Measurements from ENCODE around the gene PLA2G5. TPM values are rescaled to one million over a fixed set of nuclear protein-coding genes. Genes with fewer than 3 reads are reported as not detected.

Gene PLA2G5
- polyA plus RNA-seq, 1 donor (not counting 4 experiments of a cell fraction or from before 2014, with no cell fraction given): 0.16 TPM

GRCh38 chr1:20031161-20031560, 38.8 kb upstream of the PLA2G5 start:
- Histone ChIP-seq H2AFZ (ENCODE audit: control insufficient read depth, low read length) (no peak overlapping the region), H4K20me1 (ENCODE audit: control insufficient read depth, extremely low read depth, insufficient read depth, low read length) (no peaks in the 10 kb centered on the region), H3K27me3 (ENCODE audit: control insufficient read depth, extremely low read depth, insufficient read depth, low read length) (no peaks in the 10 kb centered on the region), H3K27ac (ENCODE audit: control insufficient read depth, insufficient read depth, low read length) (no peak overlapping the region), H3K4me1 (ENCODE audit: control insufficient read depth, extremely low read depth, insufficient read depth, low read length) (peaks cover 11% of the 10 kb centered on the region), H3K4me3 (ENCODE audit: control insufficient read depth in 2 of 3, extremely low read depth in 1 of 3, insufficient read depth in 2 of 3, low read depth in 1 of 3, low read length in 3 of 3) (no peak overlapping the region), H3K4me2 (ENCODE audit: control insufficient read depth, extremely low read depth, insufficient read depth, low read depth, low read length) (no peak overlapping the region), H3K9me3 (ENCODE audit: control insufficient read depth, low read depth, low read length) (no peaks in the 10 kb centered on the region), H3K9ac (ENCODE audit: control insufficient read depth, extremely low read depth, insufficient read depth, low read length) (no peak overlapping the region), H3K9me1 (ENCODE audit: control insufficient read depth, extremely low read depth, insufficient read depth, low read length) (no peaks in the 10 kb centered on the region), H3K79me2 (ENCODE audit: control insufficient read depth, insufficient read depth, low read length) (no peaks in the 10 kb centered on the region), H3K36me3 (ENCODE audit: control insufficient read depth in 2 of 2, extremely low read depth in 1 of 2, insufficient read depth in 2 of 2, low read length in 2 of 2) (no peaks in the 10 kb centered on the region)
- FAIRE-seq: no peak
- no peak for DNase-seq (ENCODE audit: low read depth, low spot score)
- TF ChIP-seq CTCF (optimal IDR thresholded peaks at IDR 0.05 in 1 of 3, IDR thresholded peaks at IDR 0.05 in 1 of 3, conservative IDR thresholded peaks at IDR 0.05 in 1 of 3; ENCODE audit: extremely low read depth in 1 of 3, insufficient read depth in 2 of 3, low read length in 3 of 3) (no peak), EZH2 (IDR thresholded peaks at IDR 0.05; ENCODE audit: low read length) (no peak)
- dilution Hi-C loops (cut with MboI; ENCODE audit: extremely low pct_ligation_motif_present, low sequenced_read_pairs): no loop called here

GRCh38 chr1:20031836-20032235, 38.2 kb upstream of the PLA2G5 start:
- Histone ChIP-seq H3K4me2 (ENCODE audit: control insufficient read depth, extremely low read depth, insufficient read depth, low read depth, low read length) (no peak overlapping the region), H3K27ac (ENCODE audit: control insufficient read depth, insufficient read depth, low read length) (no peak overlapping the region), H3K36me3 (ENCODE audit: control insufficient read depth in 2 of 2, extremely low read depth in 1 of 2, insufficient read depth in 2 of 2, low read length in 2 of 2) (no peaks in the 10 kb centered on the region), H3K27me3 (ENCODE audit: control insufficient read depth, extremely low read depth, insufficient read depth, low read length) (no peaks in the 10 kb centered on the region), H3K4me3 (ENCODE audit: control insufficient read depth in 2 of 3, extremely low read depth in 1 of 3, insufficient read depth in 2 of 3, low read depth in 1 of 3, low read length in 3 of 3) (no peak overlapping the region), H4K20me1 (ENCODE audit: control insufficient read depth, extremely low read depth, insufficient read depth, low read length) (no peaks in the 10 kb centered on the region), H2AFZ (ENCODE audit: control insufficient read depth, low read length) (no peak overlapping the region), H3K9me1 (ENCODE audit: control insufficient read depth, extremely low read depth, insufficient read depth, low read length) (no peaks in the 10 kb centered on the region), H3K9me3 (ENCODE audit: control insufficient read depth, low read depth, low read length) (no peaks in the 10 kb centered on the region), H3K9ac (ENCODE audit: control insufficient read depth, extremely low read depth, insufficient read depth, low read length) (no peak overlapping the region), H3K4me1 (ENCODE audit: control insufficient read depth, extremely low read depth, insufficient read depth, low read length) (peaks cover 11% of the 10 kb centered on the region), H3K79me2 (ENCODE audit: control insufficient read depth, insufficient read depth, low read length) (no peaks in the 10 kb centered on the region)
- FAIRE-seq: no peak
- no peak for TF ChIP-seq EZH2 (IDR thresholded peaks at IDR 0.05; ENCODE audit: low read length)
- no peak for TF ChIP-seq CTCF (optimal IDR thresholded peaks at IDR 0.05 in 1 of 3, IDR thresholded peaks at IDR 0.05 in 1 of 3, conservative IDR thresholded peaks at IDR 0.05 in 1 of 3; ENCODE audit: extremely low read depth in 1 of 3, insufficient read depth in 2 of 3, low read length in 3 of 3)
- dilution Hi-C loops (cut with MboI; ENCODE audit: extremely low pct_ligation_motif_present, low sequenced_read_pairs): no loop called here
- DNase-seq (ENCODE audit: low read depth, low spot score): no peak

All from keratinocyte (primary cell).